OCI-LY3 (cell line): ENCODE data around the gene CAVIN3.

ENCODE experiments used
- CTCF ChIP-seq: fragments of 200-600, 300-600 bp; sonication (generic); IDR thresholded peaks from 2 replicates; pipeline ENCODE4 v1.5.1; 2014; ENCODE audit warnings: antibody characterized with exemption, low read length, low read depth
- EZH2phosphoT487 ChIP-seq: fragments of 200-600 bp; shearing (Covaris generic); IDR thresholded peaks from 2 replicates; pipeline ENCODE4 v1.6.1; 2018; ENCODE audit warnings: antibody characterized with exemption, mixed run types, low read depth

GRCh38 chr11:6271598-6271997 lies 48.7 kb downstream of the CAVIN3 start:
- no peak for TF ChIP-seq CTCF
- TF ChIP-seq EZH2phosphoT487 = no peak
